Osteocyte (in vitro differentiated cells): ENCODE results near the gene BATF2. TPM values are rescaled to one million over a fixed set of nuclear protein-coding genes. Genes with fewer than 3 reads are reported as not detected.

Source experiments
- DNase-seq: peaks from one replicate; pipeline ENCODE4 v3.0.0; 2021; ENCODE audit warnings: mixed read lengths; ENCODE audit not compliant: unreplicated experiment; ENCODE audit errors: extremely low spot score
- H3K27ac Mint-ChIP-seq: one replicate; pipeline ENCODE4 v1.8.0; 2021; ENCODE audit warnings: mild to moderate bottlenecking, mixed read lengths; ENCODE audit not compliant: unreplicated experiment
- H3K27me3 Mint-ChIP-seq: one replicate; pipeline ENCODE4 v1.8.0; 2021; ENCODE audit warnings: mixed read lengths; ENCODE audit not compliant: unreplicated experiment
- H3K36me3 Mint-ChIP-seq: one replicate; pipeline ENCODE4 v1.8.0; 2021; ENCODE audit warnings: mixed read lengths; ENCODE audit not compliant: unreplicated experiment
- H3K4me1 Mint-ChIP-seq: one replicate; pipeline ENCODE4 v1.8.0; 2021; ENCODE audit warnings: mixed read lengths; ENCODE audit not compliant: unreplicated experiment
- H3K4me3 Mint-ChIP-seq: one replicate; pipeline ENCODE4 v1.8.0; 2021; ENCODE audit warnings: mild to moderate bottlenecking, moderate library complexity, mixed read lengths; ENCODE audit not compliant: unreplicated experiment
- H3K9me3 Mint-ChIP-seq: one replicate; pipeline ENCODE4 v1.8.0; 2021; ENCODE audit warnings: mixed read lengths; ENCODE audit not compliant: unreplicated experiment
- CTCF ChIP-seq: fragments of 200-600 bp; sonication (generic); IDR thresholded peaks from 2 replicates; pipeline ENCODE4 v1.5.0; 2021; ENCODE audit warnings: antibody characterized with exemption, mild to moderate bottlenecking, moderate library complexity
- total RNA-seq: library from RNA; stranded (reverse); gene quantifications from 2 replicates; pipeline ENCODE4 v1.2.1, GENCODE V29; 2021

Gene BATF2
- total RNA-seq, 1 donor from 2014 or later = not detected

GRCh38 chr11:64976651-64977050, 20.1 kb downstream of the BATF2 start:
- Mint-ChIP-seq H3K4me3 (no peak overlapping the region), H3K4me1 (no peaks in the 10 kb centered on the region), H3K36me3 (no peaks in the 10 kb centered on the region), H3K27me3 (peaks cover 9% of the 10 kb centered on the region), H3K9me3 (no peaks in the 10 kb centered on the region), H3K27ac (no peak overlapping the region)
- DNase-seq = no peak
- TF ChIP-seq CTCF = no peak

GRCh38 chr11:64974124-64974523, 22.6 kb downstream of the BATF2 start:
- H3K4me1 Mint-ChIP-seq = peaks cover 4% of the 10 kb centered on the region
- no peak for DNase-seq
- no peaks in the 10 kb centered on the region for H3K9me3 Mint-ChIP-seq
- H3K27me3 Mint-ChIP-seq = no peaks in the 10 kb centered on the region
- no peak for TF ChIP-seq CTCF
- no peak overlapping the region for H3K4me3 Mint-ChIP-seq
- no peaks in the 10 kb centered on the region for H3K36me3 Mint-ChIP-seq
- no peak overlapping the region for H3K27ac Mint-ChIP-seq

- Mint-ChIP-seq H3K9me3 (no peaks in the 10 kb centered on the region), H3K27me3 (no peaks in the 10 kb centered on the region), H3K36me3 (no peaks in the 10 kb centered on the region), H3K4me1 (peaks cover 8% of the 10 kb centered on the region), H3K27ac (no peak within 1 kb of the TSS), H3K4me3 (no peak within 1 kb of the TSS)
- TF ChIP-seq CTCF = no peak
- no peak for DNase-seq
These were observed 25.1 kb downstream of the BATF2 start, which contains the start of gene MAJIN for GRCh38 chr11:64971421-64972233. Gene MAJIN, minus strand, starts transcription at chr11:64972108. Its CDS starts 12,703 bp downstream, at chr11:64959405.

GRCh38 chr11:64970731-64971151, 26.0 kb downstream of the BATF2 start:
- no peaks in the 10 kb centered on the region for H3K9me3 Mint-ChIP-seq
- TF ChIP-seq CTCF = no peak
- DNase-seq = no peak
- H3K36me3 Mint-ChIP-seq = no peaks in the 10 kb centered on the region
- H3K27me3 Mint-ChIP-seq = no peaks in the 10 kb centered on the region
- no peak overlapping the region for H3K27ac Mint-ChIP-seq
- no peak overlapping the region for H3K4me3 Mint-ChIP-seq
- peaks cover 8% of the 10 kb centered on the region for H3K4me1 Mint-ChIP-seq

- Mint-ChIP-seq H3K4me1 (peaks cover 8% of the 10 kb centered on the region), H3K27me3 (no peaks in the 10 kb centered on the region), H3K27ac (no peak overlapping the region), H3K36me3 (no peaks in the 10 kb centered on the region), H3K4me3 (no peak overlapping the region), H3K9me3 (no peaks in the 10 kb centered on the region)
- TF ChIP-seq CTCF = no peak
- DNase-seq = no peak
These were observed 27.6 kb downstream of the BATF2 start for GRCh38 chr11:64969209-64969608.
